GM23338 (cell line): ENCODE data around the gene VSIG10L2. TPM values are rescaled to one million over a fixed set of nuclear protein-coding genes. Genes with fewer than 3 reads are reported as not detected.

Source experiments
- ATAC-seq: fragments of 200-7000 bp; cut with Tn5 transposase; 3 replicates; pipeline ENCODE4 v1.9.1; 2020
- DNase-seq: peaks from one replicate; pipeline ENCODE4 v3.0.0-alpha.2; 2015; ENCODE audit warnings: low spot score
- H2AFZ ChIP-seq: fragments of 200-600 bp; sonication (generic); 2 replicates; pipeline ENCODE4 v1.8.0; 2016; ENCODE audit warnings: antibody characterized with exemption, mild to moderate bottlenecking, moderate library complexity
- H3F3A ChIP-seq: fragments of 200-600 bp; sonication (generic); replicated peaks from 2 replicates; pipeline ENCODE4 v1.8.0; 2017; ENCODE audit warnings: antibody characterized with exemption, mixed run types, low read depth
- H3K27ac ChIP-seq: fragments of 200-600 bp; sonication (generic); 2 replicates; pipeline ENCODE4 v1.6.1; 2016; ENCODE audit warnings: low read depth
- H3K27me3 ChIP-seq: fragments of 200-600 bp; sonication (generic); 2 replicates; pipeline ENCODE4 v1.8.0; 2016; ENCODE audit warnings: mild to moderate bottlenecking, mixed run types, moderate library complexity; ENCODE audit not compliant: insufficient read depth
- H3K36me3 ChIP-seq: fragments of 200-600 bp; sonication (generic); 2 replicates; pipeline ENCODE4 v1.8.0; 2016; ENCODE audit warnings: mild to moderate bottlenecking; ENCODE audit not compliant: insufficient read depth
- H3K4me1 ChIP-seq: fragments of 200-600 bp; sonication (generic); 2 replicates; pipeline ENCODE4 v1.8.0; 2016; ENCODE audit warnings: mild to moderate bottlenecking, moderate library complexity; ENCODE audit not compliant: insufficient read depth
- H3K4me2 ChIP-seq: fragments of 200-600 bp; sonication (generic); 2 replicates; pipeline ENCODE4 v1.7.1; 2017; ENCODE audit warnings: mixed run types
- H3K4me3 ChIP-seq: fragments of 200-600 bp; sonication (generic); 2 replicates; pipeline ENCODE4 v1.6.1; 2016; ENCODE audit warnings: mixed run types
- H3K79me2 ChIP-seq: fragments of 200-600 bp; sonication (generic); replicated peaks from 2 replicates; pipeline ENCODE4 v1.8.0; 2017; ENCODE audit warnings: mild to moderate bottlenecking; ENCODE audit not compliant: insufficient read depth
- H3K9me2 ChIP-seq: fragments of 200-600 bp; sonication (generic); 2 replicates; pipeline ENCODE4 v1.8.0; 2017; ENCODE audit not compliant: insufficient read depth
- H4K20me1 ChIP-seq: fragments of 200-600 bp; sonication (generic); replicated peaks from 2 replicates; pipeline ENCODE4 v1.8.0; 2017; ENCODE audit warnings: mild to moderate bottlenecking; ENCODE audit not compliant: insufficient read depth
- H3K27ac Mint-ChIP-seq: 2 replicates; pipeline ENCODE4 v1.8.0; 2020; ENCODE audit warnings: inconsistent platforms, mild to moderate bottlenecking, moderate library complexity, mixed read lengths
- H3K27me3 Mint-ChIP-seq: 3 replicates; pipeline ENCODE4 v1.8.0; 2022; ENCODE audit warnings: low read depth, mild to moderate bottlenecking, moderate library complexity, mixed read lengths, inconsistent platforms; ENCODE audit not compliant: insufficient read depth, poor library complexity
- H3K36me3 Mint-ChIP-seq: 3 replicates; pipeline ENCODE4 v1.8.0; 2021; ENCODE audit warnings: low read depth, mild to moderate bottlenecking, inconsistent platforms, moderate library complexity, mixed read lengths
- H3K4me1 Mint-ChIP-seq: 3 replicates; pipeline ENCODE4 v1.8.0; 2020; ENCODE audit warnings: mild to moderate bottlenecking, inconsistent platforms, mixed read lengths
- H3K4me3 Mint-ChIP-seq: 3 replicates; pipeline ENCODE4 v1.8.0; 2021; ENCODE audit warnings: moderate library complexity, mild to moderate bottlenecking, inconsistent platforms, mixed read lengths
- H3K9me3 Mint-ChIP-seq: 3 replicates; pipeline ENCODE4 v1.8.0; 2020; ENCODE audit warnings: moderate library complexity, mild to moderate bottlenecking, inconsistent platforms, mixed read lengths
- CREB1 ChIP-seq: fragments of 250-450 bp; sonication (Bioruptor Pico); IDR thresholded peaks from 2 replicates; pipeline ENCODE4 v1.5.0; 2020; ENCODE audit warnings: low read depth, mild to moderate bottlenecking, moderate library complexity
- ETS1 ChIP-seq: IDR thresholded peaks from 2 replicates; pipeline ENCODE4 v1.6.1; 2016; ENCODE audit warnings: antibody characterized with exemption
- EZH2 ChIP-seq: fragments of 200-600 bp; sonication (generic); IDR thresholded peaks from one replicate; pipeline ENCODE4 v1.8.0; 2017; ENCODE audit warnings: antibody characterized with exemption, mild to moderate bottlenecking, low read depth; ENCODE audit not compliant: unreplicated experiment
- EZH2phosphoT487 ChIP-seq: fragments of 200-600 bp; sonication (generic); IDR thresholded peaks from one replicate; pipeline ENCODE4 v1.8.1; 2018; ENCODE audit warnings: antibody characterized with exemption; ENCODE audit not compliant: unreplicated experiment
- JUNB ChIP-seq: IDR thresholded peaks from one replicate; pipeline ENCODE4 v1.6.1; 2016; ENCODE audit warnings: antibody characterized with exemption; ENCODE audit not compliant: unreplicated experiment
- NANOG ChIP-seq: IDR thresholded peaks from 2 replicates; pipeline ENCODE4 v1.6.1; 2016; ENCODE audit warnings: antibody characterized with exemption, borderline replicate concordance
- POLR2AphosphoS5 ChIP-seq: IDR thresholded peaks from 2 replicates; pipeline ENCODE4 v1.6.1; 2016; ENCODE audit warnings: antibody characterized with exemption, low read depth
- STAT1 ChIP-seq: IDR thresholded peaks from one replicate; pipeline ENCODE4 v1.6.1; 2016; ENCODE audit warnings: antibody characterized with exemption; ENCODE audit not compliant: unreplicated experiment
- ZNF114 ChIP-seq: fragments of 250-450 bp; sonication (Bioruptor Pico); IDR thresholded peaks from 2 replicates; pipeline ENCODE4 v1.5.0; 2020; ENCODE audit warnings: mild to moderate bottlenecking, moderate library complexity
- ZNF462 ChIP-seq: fragments of 250-450 bp; sonication (Bioruptor Pico); IDR thresholded peaks from 2 replicates; pipeline ENCODE4 v1.5.0; 2020; ENCODE audit warnings: mild to moderate bottlenecking, moderate library complexity
- polyA plus RNA-seq: library from polyadenylated mRNA; unstranded; fragments of >200 nt; fragmentation: Nextera tagmentation; extraction: Ambion mirVana; gene quantifications from 2 replicates; pipeline ENCODE4 v1.2.1, GENCODE V29; 2016
- total RNA-seq: library from RNA; depleted of rRNA; stranded (reverse); fragments of >200 nt; shearing (Covaris generic); gene quantifications from 2 replicates; pipeline ENCODE4 v1.2.3, GENCODE V29; 2014
- TF ChIP-seq, protein P1 (sequence below), 2 experiments: fragments of 200-600 bp in 1 of 2; sonication (generic) in 1 of 2; conservative IDR thresholded peaks; 2 replicates each; pipeline versions ENCODE4 v1.5.1 to v1.6.1; 2016 to 2017; ENCODE audit warnings: antibody characterized with exemption in 2 of 2, low read depth in 2 of 2, mild to moderate bottlenecking in 2 of 2, moderate library complexity in 1 of 2

VSIG10L2 gene
- total and polyA plus RNA-seq, 2 experiments from 2014 or later: 0.63 TPM; not detected in 1

DNA sequence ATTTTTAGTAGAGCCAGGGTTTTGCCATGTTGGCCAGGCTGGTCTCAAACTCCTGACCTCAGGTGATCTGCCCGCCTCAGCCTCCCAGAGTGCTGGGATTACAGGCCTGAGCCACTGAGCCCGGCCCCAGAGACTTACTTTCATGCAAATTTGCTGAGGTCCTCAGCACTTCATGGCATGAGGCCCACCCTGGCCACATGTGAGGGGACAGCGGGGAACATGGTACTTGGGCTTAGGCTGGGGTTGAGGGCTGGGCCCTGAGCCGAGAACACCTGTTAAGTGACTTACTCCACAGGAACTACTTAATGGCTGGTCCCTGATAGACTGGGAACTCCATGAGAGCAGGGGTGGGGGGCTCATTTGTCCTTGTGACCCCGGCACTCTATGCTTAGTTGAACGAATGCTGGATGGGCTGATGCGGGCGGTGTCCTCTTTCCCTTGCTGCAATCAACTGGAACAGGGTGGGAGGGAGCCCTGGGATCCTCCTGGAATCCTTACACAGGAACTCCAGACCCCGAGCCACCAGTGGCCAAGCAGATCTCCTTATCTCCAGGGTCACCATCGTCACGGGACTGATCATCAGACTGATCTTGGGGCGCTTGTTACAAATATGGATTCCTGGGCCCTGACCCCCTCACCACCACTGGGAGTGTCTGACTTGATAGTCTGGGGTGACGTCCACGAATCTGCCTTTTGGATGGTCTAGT lies 1.0 kb downstream of the VSIG10L2 start:
- DNase-seq: no peak
- H3K27ac Mint-ChIP-seq: no peak overlapping the region
- H3K9me2 ChIP-seq: no peaks in the 10 kb centered on the region
- H3K9me3 Mint-ChIP-seq: no peaks in the 10 kb centered on the region
- no peaks in the 10 kb centered on the region for H3K27me3 ChIP-seq
- H3K4me3 Mint-ChIP-seq: no peak overlapping the region
- no peaks in the 10 kb centered on the region for H3F3A ChIP-seq
- H3K27me3 Mint-ChIP-seq: peaks cover 7% of the 10 kb centered on the region
- no peak overlapping the region for H3K27ac ChIP-seq
- H3K79me2 ChIP-seq: no peaks in the 10 kb centered on the region
- no peak for ATAC-seq
- 0 out of 2 replicates have a peak, but pooled peaks cover 5% of the 10 kb centered on the region for H3K4me1 ChIP-seq
- no peaks in the 10 kb centered on the region for H3K36me3 ChIP-seq
- H3K4me1 Mint-ChIP-seq: peaks cover 14% of the 10 kb centered on the region
- no peaks in the 10 kb centered on the region; the same call in 2 of the 3 replicates for H3K36me3 Mint-ChIP-seq
- H2AFZ ChIP-seq: no peak overlapping the region
- no peaks in the 10 kb centered on the region for H4K20me1 ChIP-seq
- H3K4me3 ChIP-seq: no peak overlapping the region
- no peak for TF ChIP-seq JUNB
- TF ChIP-seq POLR2AphosphoS5: no peak
- TF ChIP-seq EZH2: no peak
- no peak for TF ChIP-seq CREB1 (CRISPR knock-in tag)
- no peak for TF ChIP-seq STAT1
- no peak for TF ChIP-seq ETS1
- TF ChIP-seq ZNF114 (CRISPR knock-in tag): no peak
- H3K4me2 ChIP-seq: no peak overlapping the region

DNA sequence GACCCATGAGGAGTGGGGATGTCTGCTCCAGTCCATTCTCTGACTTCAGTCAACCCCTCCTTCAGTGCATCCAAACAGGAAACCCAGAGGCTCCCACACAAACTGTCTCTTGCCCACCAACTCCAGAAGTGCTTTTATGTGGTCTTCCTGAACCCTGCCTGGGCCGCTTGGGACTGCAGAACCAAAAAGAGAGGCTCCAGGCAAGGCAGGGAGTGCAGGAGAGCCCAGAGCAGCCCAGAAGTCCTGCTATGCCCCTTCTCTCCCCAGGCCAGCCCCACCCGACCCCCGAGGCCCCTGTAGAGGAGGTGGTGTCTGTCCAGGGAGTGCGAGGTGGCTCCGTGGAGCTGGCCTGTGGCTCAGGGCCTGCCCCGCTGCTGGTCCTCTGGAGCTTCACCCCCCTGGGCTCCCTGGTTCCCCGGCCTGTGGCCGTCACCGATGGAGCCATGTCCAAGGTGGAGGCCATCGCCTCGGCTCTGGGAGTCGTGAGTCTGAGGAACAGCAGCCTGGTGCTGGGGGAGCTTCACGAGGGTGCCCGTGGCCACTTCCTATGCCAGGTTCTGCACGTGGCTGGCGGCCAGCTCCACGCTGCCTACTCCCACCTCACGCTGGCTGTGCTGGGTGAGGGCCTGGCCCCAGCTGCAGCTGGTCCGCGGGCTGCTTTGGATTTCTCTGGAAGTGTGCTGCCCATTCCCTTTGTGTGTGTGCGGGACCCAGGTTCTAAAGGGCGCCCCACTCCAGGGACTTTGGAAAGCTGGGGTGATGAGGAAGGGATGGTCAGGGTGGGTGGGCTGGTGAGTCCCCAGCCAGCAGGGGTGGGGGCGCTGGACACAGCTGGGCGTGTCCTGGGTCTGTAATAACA lies 1.8 kb downstream of the VSIG10L2 start:
- H3K9me3 Mint-ChIP-seq: no peaks in the 10 kb centered on the region
- H3K79me2 ChIP-seq: no peaks in the 10 kb centered on the region
- TF ChIP-seq, protein P1, sequence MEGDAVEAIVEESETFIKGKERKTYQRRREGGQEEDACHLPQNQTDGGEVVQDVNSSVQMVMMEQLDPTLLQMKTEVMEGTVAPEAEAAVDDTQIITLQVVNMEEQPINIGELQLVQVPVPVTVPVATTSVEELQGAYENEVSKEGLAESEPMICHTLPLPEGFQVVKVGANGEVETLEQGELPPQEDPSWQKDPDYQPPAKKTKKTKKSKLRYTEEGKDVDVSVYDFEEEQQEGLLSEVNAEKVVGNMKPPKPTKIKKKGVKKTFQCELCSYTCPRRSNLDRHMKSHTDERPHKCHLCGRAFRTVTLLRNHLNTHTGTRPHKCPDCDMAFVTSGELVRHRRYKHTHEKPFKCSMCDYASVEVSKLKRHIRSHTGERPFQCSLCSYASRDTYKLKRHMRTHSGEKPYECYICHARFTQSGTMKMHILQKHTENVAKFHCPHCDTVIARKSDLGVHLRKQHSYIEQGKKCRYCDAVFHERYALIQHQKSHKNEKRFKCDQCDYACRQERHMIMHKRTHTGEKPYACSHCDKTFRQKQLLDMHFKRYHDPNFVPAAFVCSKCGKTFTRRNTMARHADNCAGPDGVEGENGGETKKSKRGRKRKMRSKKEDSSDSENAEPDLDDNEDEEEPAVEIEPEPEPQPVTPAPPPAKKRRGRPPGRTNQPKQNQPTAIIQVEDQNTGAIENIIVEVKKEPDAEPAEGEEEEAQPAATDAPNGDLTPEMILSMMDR (conservative IDR thresholded peaks at IDR 0.05; ENCODE audit: low read depth in 2 of 2): no peak
- no peak for TF ChIP-seq NANOG
- TF ChIP-seq EZH2phosphoT487: no peak
- no peak for TF ChIP-seq ZNF462 (CRISPR knock-in tag)
- no peak for TF ChIP-seq STAT1

More for the DNA sequence above, 1.8 kb downstream of the VSIG10L2 start:
- no peak for DNase-seq
- H3K27ac ChIP-seq: no peak overlapping the region
- no peaks in the 10 kb centered on the region for H3K9me2 ChIP-seq
- no peaks in the 10 kb centered on the region; the same call in 2 of the 3 replicates for H3K36me3 Mint-ChIP-seq
- H3K27ac Mint-ChIP-seq: no peak overlapping the region
- H4K20me1 ChIP-seq: no peaks in the 10 kb centered on the region
- H2AFZ ChIP-seq: no peak overlapping the region
- H3F3A ChIP-seq: no peaks in the 10 kb centered on the region
- H3K4me1 ChIP-seq: no peaks in the 10 kb centered on the region
- no peaks in the 10 kb centered on the region for H3K36me3 ChIP-seq
- no peak overlapping the region for H3K4me3 ChIP-seq
- no peaks in the 10 kb centered on the region for H3K27me3 ChIP-seq
- no peak for ATAC-seq
- no peak overlapping the region for H3K4me2 ChIP-seq
- H3K4me3 Mint-ChIP-seq: no peak overlapping the region
- peaks cover 7% of the 10 kb centered on the region for H3K27me3 Mint-ChIP-seq
- H3K4me1 Mint-ChIP-seq: peaks cover 9% of the 10 kb centered on the region
